Body of pancreas (tissue), 4 donors: ENCODE results near the gene RNF17. TPM values are rescaled to one million over a fixed set of nuclear protein-coding genes. Genes with fewer than 3 reads are reported as not detected.

Experiments
- ATAC-seq: fragments of 150-250 bp; one replicate; pipeline ENCODE4 v1.9.1; 2016
- DNase-seq, 4 donors: peaks; one replicate each; pipeline ENCODE4 v3.0.0-alpha.2; 2019
- H3K27ac ChIP-seq, 4 donors: fragments of 200-600 bp; sonication (generic); 1 replicate in 3 of 4; 2 replicates in 1 of 4; pipeline versions ENCODE4 v1.5.1 to v1.6.1; 2016 to 2019; ENCODE audit warnings: mild to moderate bottlenecking in 1 of 4, mixed read lengths in 1 of 4, moderate library complexity in 1 of 4
- H3K27me3 ChIP-seq, 2 donors: fragments of 200-600 bp; sonication (generic); one replicate each; pipeline ENCODE4 v1.6.0; 2016; ENCODE audit warnings: mild to moderate bottlenecking in 1 of 2
- H3K36me3 ChIP-seq, 2 donors: fragments of 200-600 bp; sonication (generic); replicated peaks in 1 of 2; 2 replicates each; pipeline ENCODE4 v1.5.1; 2016; ENCODE audit warnings: low read depth in 2 of 2; ENCODE audit not compliant: insufficient read depth in 1 of 2
- H3K4me1 ChIP-seq: fragments of 200-600 bp; sonication (generic); one replicate; pipeline ENCODE4 v1.6.0; 2016
- H3K4me3 ChIP-seq, 2 donors: fragments of 200-600 bp; sonication (generic); 1 replicate in 1 of 2; 2 replicates in 1 of 2; pipeline ENCODE4 v1.5.1; 2016 to 2019
- H3K9me3 ChIP-seq, 3 donors: fragments of 200-600 bp; sonication (generic); 1 replicate in 2 of 3; 2 replicates in 1 of 3; pipeline ENCODE4 v1.5.1; 2016
- CTCF ChIP-seq, 7 experiments: fragments of 450-650 bp in 4 of 7; fragments of 200-600 bp in 3 of 7; sonication (generic) in 3 of 7; IDR thresholded peaks; one replicate each; pipeline ENCODE4 v1.5.1; 2016 to 2019; ENCODE audit warnings: antibody characterized with exemption in 7 of 7
- POLR2A ChIP-seq, 3 donors: fragments of 450-650 bp; IDR thresholded peaks; one replicate each; pipeline ENCODE4 v1.6.1; 2016; ENCODE audit warnings: antibody characterized with exemption in 3 of 3, mild to moderate bottlenecking in 2 of 3
- WGBS, 2 donors: methylation state at CpG; one replicate each; pipeline ENCODE4 v1.1.5; 2017; 5-methylcytosine and 5-hydroxymethylcytosine counted together
- intact Hi-C: fragments of 100-400 bp; cut with DNase I; formaldehyde crosslinking; loops from one replicate; pipeline ENCODE4 v1.15.1; 2023
- total RNA-seq, 2 donors: library from RNA; depleted of rRNA; stranded (reverse); fragments of >200 nt; gene quantifications; one replicate each; pipeline ENCODE4 v1.1.0, GENCODE V29; 2016

Gene RNF17
- total RNA-seq, 2 donors from 2014 or later: 1.6 TPM; not detected in 1

DNA sequence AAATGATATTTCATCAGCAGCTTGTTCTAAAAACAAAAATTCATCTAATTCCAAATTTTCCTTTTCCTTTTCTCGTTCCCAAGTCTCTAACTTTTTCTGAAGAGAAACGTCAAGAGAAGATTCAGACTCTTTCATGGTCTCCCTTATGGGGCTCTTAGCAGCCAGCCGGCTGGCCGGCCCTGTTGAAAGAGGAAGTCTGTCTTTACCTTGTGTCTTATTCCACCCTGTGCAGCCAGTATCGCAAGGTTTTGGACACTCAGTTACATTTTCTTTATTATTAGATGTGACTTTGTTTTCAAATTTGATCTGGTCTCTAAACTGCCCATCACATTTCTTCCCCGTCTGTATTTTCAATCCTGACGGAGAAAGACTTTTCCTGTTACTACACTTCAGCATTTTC is 142.3 kb downstream of the RNF17 start:
- Histone ChIP-seq H3K27ac (no peak overlapping the region), H3K36me3 (no peaks in the 10 kb centered on the region), H3K27me3 (no peaks in the 10 kb centered on the region), H3K4me1 (no peaks in the 10 kb centered on the region), H3K4me3 (no peak overlapping the region), H3K9me3 (no peaks in the 10 kb centered on the region)
- ATAC-seq (no peak), DNase-seq (no peak)
- no peak for TF ChIP-seq POLR2A (IDR thresholded peaks at IDR 0.05)
- no peak for TF ChIP-seq CTCF (IDR thresholded peaks at IDR 0.05)
- intact Hi-C loops: no loop called here
- WGBS, 2 donors: 85 to 91% methylated on average over 7 of the region's 7 CpGs

- Histone ChIP-seq H3K36me3 (no peaks in the 10 kb centered on the region), H3K4me3 (no peak overlapping the region), H3K27me3 (no peaks in the 10 kb centered on the region), H3K9me3 (no peaks in the 10 kb centered on the region), H3K4me1 (no peaks in the 10 kb centered on the region), H3K27ac (no peak overlapping the region)
- WGBS, 2 donors: 85 to 96% methylated on average over 2 of the region's 2 CpGs
- intact Hi-C loops: no loop called here
- no peak for TF ChIP-seq CTCF (IDR thresholded peaks at IDR 0.05)
- TF ChIP-seq POLR2A (IDR thresholded peaks at IDR 0.05): no peak
- ATAC-seq (no peak), DNase-seq (no peak)
These were observed 146.6 kb downstream of the RNF17 start for GRCh38 chr13:24910502-24911132.

- Histone ChIP-seq H3K36me3 (no peaks in the 10 kb centered on the region), H3K27ac (no peak overlapping the region), H3K4me3 (no peak overlapping the region), H3K27me3 (no peaks in the 10 kb centered on the region), H3K4me1 (no peaks in the 10 kb centered on the region), H3K9me3 (no peaks in the 10 kb centered on the region)
- WGBS, 2 donors: 88 to 89% methylated on average over 10 of the region's 10 CpGs
- no peak for TF ChIP-seq POLR2A (IDR thresholded peaks at IDR 0.05)
- no peak for TF ChIP-seq CTCF (IDR thresholded peaks at IDR 0.05)
- intact Hi-C loops: no loop called here
- DNase-seq (no peak), ATAC-seq (no peak)
These were observed 147.4 kb downstream of the RNF17 start for GRCh38 chr13:24911133-24911908.

DNA sequence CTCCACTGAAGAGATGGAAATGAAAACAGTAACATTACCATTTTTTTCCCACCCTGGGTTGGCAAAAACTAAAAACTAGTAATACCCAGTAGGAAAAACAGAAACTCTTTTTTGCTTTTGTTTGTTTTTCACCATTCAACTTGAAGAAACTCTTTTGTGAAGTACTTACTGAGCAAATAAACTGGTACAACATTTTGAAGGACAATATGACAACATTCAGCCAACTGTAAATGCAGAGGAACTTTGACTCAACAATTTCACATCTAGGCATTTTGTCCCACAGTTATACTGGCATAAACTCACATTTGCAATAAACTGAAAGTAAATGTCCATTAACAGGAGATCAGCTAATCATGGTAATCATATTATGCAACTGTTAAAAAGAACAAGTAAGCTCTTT is 152.5 kb downstream of the RNF17 start:
- H3K27me3 ChIP-seq: no peaks in the 10 kb centered on the region
- H3K4me1 ChIP-seq: no peaks in the 10 kb centered on the region
- DNase-seq: no peak
- no peak for ATAC-seq
- no peaks in the 10 kb centered on the region for H3K9me3 ChIP-seq
- intact Hi-C loops: no loop called here
- H3K36me3 ChIP-seq: no peaks in the 10 kb centered on the region
- no peak overlapping the region for H3K27ac ChIP-seq
- TF ChIP-seq POLR2A (IDR thresholded peaks at IDR 0.05): no peak
- TF ChIP-seq CTCF (IDR thresholded peaks at IDR 0.05): no peak
- H3K4me3 ChIP-seq: no peak overlapping the region

GRCh38 chr13:24921003-24921402 is 157.0 kb downstream of the RNF17 start:
- Histone ChIP-seq H3K9me3 (no peaks in the 10 kb centered on the region), H3K27ac (no peak overlapping the region), H3K36me3 (no peaks in the 10 kb centered on the region), H3K27me3 (no peaks in the 10 kb centered on the region), H3K4me1 (peaks cover 7% of the 10 kb centered on the region), H3K4me3 (no peak overlapping the region)
- TF ChIP-seq POLR2A (IDR thresholded peaks at IDR 0.05): no peak
- no peak for TF ChIP-seq CTCF (IDR thresholded peaks at IDR 0.05)
- intact Hi-C loops: no loop called here
- no peak for ATAC-seq
- DNase-seq: no peak
- WGBS, 2 donors: 85 to 91% methylated on average over 6 of the region's 6 CpGs
